ENCODE measurements around the gene ZNF600.

- TF ChIP-seq, protein P1, sequence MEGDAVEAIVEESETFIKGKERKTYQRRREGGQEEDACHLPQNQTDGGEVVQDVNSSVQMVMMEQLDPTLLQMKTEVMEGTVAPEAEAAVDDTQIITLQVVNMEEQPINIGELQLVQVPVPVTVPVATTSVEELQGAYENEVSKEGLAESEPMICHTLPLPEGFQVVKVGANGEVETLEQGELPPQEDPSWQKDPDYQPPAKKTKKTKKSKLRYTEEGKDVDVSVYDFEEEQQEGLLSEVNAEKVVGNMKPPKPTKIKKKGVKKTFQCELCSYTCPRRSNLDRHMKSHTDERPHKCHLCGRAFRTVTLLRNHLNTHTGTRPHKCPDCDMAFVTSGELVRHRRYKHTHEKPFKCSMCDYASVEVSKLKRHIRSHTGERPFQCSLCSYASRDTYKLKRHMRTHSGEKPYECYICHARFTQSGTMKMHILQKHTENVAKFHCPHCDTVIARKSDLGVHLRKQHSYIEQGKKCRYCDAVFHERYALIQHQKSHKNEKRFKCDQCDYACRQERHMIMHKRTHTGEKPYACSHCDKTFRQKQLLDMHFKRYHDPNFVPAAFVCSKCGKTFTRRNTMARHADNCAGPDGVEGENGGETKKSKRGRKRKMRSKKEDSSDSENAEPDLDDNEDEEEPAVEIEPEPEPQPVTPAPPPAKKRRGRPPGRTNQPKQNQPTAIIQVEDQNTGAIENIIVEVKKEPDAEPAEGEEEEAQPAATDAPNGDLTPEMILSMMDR (IDR thresholded peaks at IDR 0.05) = no peak
- TF ChIP-seq POLR2AphosphoS5 (IDR thresholded peaks at IDR 0.05) (no peak), POLR2A (IDR thresholded peaks at IDR 0.05) (no peak)
These were observed 1.1 kb downstream of the ZNF600 start for GRCh38 chr19:52785506-52785905.
